MM.1S (cell line): ENCODE results near the gene CNTN6.

Experiments
- DNase-seq: peaks from one replicate; pipeline ENCODE4 v3.0.0-alpha.2; 2015
- H2AFZ ChIP-seq: fragments of 300-600 bp; sonication (generic); 2 replicates; pipeline ENCODE4 v1.6.0; 2016; ENCODE audit warnings: antibody characterized with exemption, low read length
- H3F3A ChIP-seq: fragments of 300-600 bp; sonication (generic); 2 replicates; pipeline ENCODE4 v1.6.1; 2016; ENCODE audit warnings: mild to moderate bottlenecking, antibody characterized with exemption, low read length, moderate library complexity, mixed read lengths; ENCODE audit not compliant: insufficient read depth
- H3K27ac ChIP-seq: fragments of 300-600 bp; sonication (generic); 2 replicates; pipeline ENCODE4 v1.5.1; 2016; ENCODE audit warnings: mild to moderate bottlenecking, low read length
- H3K27me3 ChIP-seq: fragments of 300-600 bp; sonication (generic); replicated peaks from 2 replicates; pipeline ENCODE4 v1.6.0; 2016; ENCODE audit warnings: low read length; ENCODE audit not compliant: insufficient read depth
- H3K36me3 ChIP-seq: fragments of 300-600 bp; sonication (generic); replicated peaks from 2 replicates; pipeline ENCODE4 v1.6.1; 2016; ENCODE audit warnings: mild to moderate bottlenecking, low read length, mixed read lengths; ENCODE audit not compliant: insufficient read depth
- H3K4me1 ChIP-seq: fragments of 300-600 bp; sonication (generic); 2 replicates; pipeline ENCODE4 v1.6.1; 2016; ENCODE audit warnings: low read length, mixed read lengths
- H3K4me2 ChIP-seq: fragments of 300-600 bp; sonication (generic); 2 replicates; pipeline ENCODE4 v1.6.0; 2016; ENCODE audit warnings: low read depth, low read length
- H3K4me3 ChIP-seq: fragments of 300-600 bp; sonication (generic); 2 replicates; pipeline ENCODE4 v1.5.1; 2016; ENCODE audit warnings: low read length, mixed read lengths
- H3K79me2 ChIP-seq: fragments of 300-600 bp; sonication (generic); 2 replicates; pipeline ENCODE4 v1.6.1; 2016; ENCODE audit warnings: mixed run types, low read length, mixed read lengths
- H3K9ac ChIP-seq: fragments of 300-600 bp; sonication (generic); 2 replicates; pipeline ENCODE4 v1.6.1; 2016; ENCODE audit warnings: low read length, mixed read lengths
- H3K9me2 ChIP-seq: fragments of 300-600 bp; sonication (generic); replicated peaks from 2 replicates; pipeline ENCODE4 v1.6.1; 2016; ENCODE audit warnings: mild to moderate bottlenecking, low read length, mixed read lengths; ENCODE audit not compliant: insufficient read depth
- H3K9me3 ChIP-seq: fragments of 300-600 bp; sonication (generic); replicated peaks from 2 replicates; pipeline ENCODE4 v1.6.1; 2016; ENCODE audit warnings: mild to moderate bottlenecking, low read length, mixed read lengths; ENCODE audit not compliant: insufficient read depth
- H4K20me1 ChIP-seq: fragments of 300-600 bp; sonication (generic); 2 replicates; pipeline ENCODE4 v1.6.1; 2016; ENCODE audit warnings: mild to moderate bottlenecking, low read length, moderate library complexity, mixed read lengths; ENCODE audit not compliant: insufficient read depth
- CTCF ChIP-seq: fragments of 300-600 bp; sonication (generic); IDR thresholded peaks from 2 replicates; pipeline ENCODE4 v1.5.1; 2016; ENCODE audit warnings: antibody characterized with exemption, low read length, mixed read lengths
- EZH2 ChIP-seq: fragments of 300-600 bp; sonication (generic); optimal IDR thresholded peaks from 2 replicates; pipeline ENCODE3; 2017; ENCODE audit warnings: low read depth, mild to moderate bottlenecking, antibody characterized with exemption, low read length, mixed read lengths
- EZH2phosphoT487 ChIP-seq: fragments of 300-600 bp; sonication (generic); IDR thresholded peaks from 2 replicates; pipeline ENCODE4 v1.6.1; 2018; ENCODE audit warnings: antibody characterized with exemption, low read length

Gene CNTN6

GRCh38 chr3:1269808-1270207 lies 177.0 kb downstream of the CNTN6 start:
- no peak overlapping the region for H3K4me2 ChIP-seq
- no peaks in the 10 kb centered on the region for H3F3A ChIP-seq
- no peaks in the 10 kb centered on the region for H3K9me2 ChIP-seq
- H3K79me2 ChIP-seq = no peaks in the 10 kb centered on the region
- H3K9me3 ChIP-seq = no peaks in the 10 kb centered on the region
- no peaks in the 10 kb centered on the region for H3K36me3 ChIP-seq
- no peaks in the 10 kb centered on the region for H3K4me1 ChIP-seq
- TF ChIP-seq EZH2phosphoT487 (no peak), EZH2 (no peak), CTCF (no peak)
- DNase-seq = no peak
- no peaks in the 10 kb centered on the region for H3K27me3 ChIP-seq
- H3K4me3 ChIP-seq = no peak overlapping the region
- H2AFZ ChIP-seq = no peak overlapping the region
- H3K27ac ChIP-seq = no peak overlapping the region
- H4K20me1 ChIP-seq = no peaks in the 10 kb centered on the region
- no peak overlapping the region for H3K9ac ChIP-seq

GRCh38 chr3:1272546-1273265 lies 179.9 kb downstream of the CNTN6 start:
- no peaks in the 10 kb centered on the region for H3K79me2 ChIP-seq
- H3K4me2 ChIP-seq = no peak overlapping the region
- H4K20me1 ChIP-seq = no peaks in the 10 kb centered on the region
- no peaks in the 10 kb centered on the region for H3K36me3 ChIP-seq
- no peak overlapping the region for H3K9ac ChIP-seq
- DNase-seq = no peak
- no peaks in the 10 kb centered on the region for H3K9me3 ChIP-seq
- H3K4me3 ChIP-seq = no peak overlapping the region
- no peaks in the 10 kb centered on the region for H3F3A ChIP-seq
- no peak overlapping the region for H2AFZ ChIP-seq
- H3K27ac ChIP-seq = no peak overlapping the region
- no peaks in the 10 kb centered on the region for H3K9me2 ChIP-seq
- no peak for TF ChIP-seq EZH2
- TF ChIP-seq EZH2phosphoT487 = no peak
- no peak for TF ChIP-seq CTCF
- no peaks in the 10 kb centered on the region for H3K27me3 ChIP-seq
- no peaks in the 10 kb centered on the region for H3K4me1 ChIP-seq

GRCh38 chr3:1275495-1275894 lies 182.7 kb downstream of the CNTN6 start:
- no peaks in the 10 kb centered on the region for H3K4me1 ChIP-seq
- H3K4me2 ChIP-seq = no peak overlapping the region
- H3K36me3 ChIP-seq = no peaks in the 10 kb centered on the region
- no peak overlapping the region for H3K9ac ChIP-seq
- H2AFZ ChIP-seq = no peak overlapping the region
- no peaks in the 10 kb centered on the region for H3K9me3 ChIP-seq
- no peaks in the 10 kb centered on the region for H3K9me2 ChIP-seq
- TF ChIP-seq CTCF = peak; percentile 52
- no peak for TF ChIP-seq EZH2phosphoT487
- TF ChIP-seq EZH2 = no peak
- H3K27ac ChIP-seq = no peak overlapping the region
- H4K20me1 ChIP-seq = no peaks in the 10 kb centered on the region
- peak; percentile 54 for DNase-seq
- H3K4me3 ChIP-seq = no peak overlapping the region
- no peaks in the 10 kb centered on the region for H3F3A ChIP-seq
- H3K27me3 ChIP-seq = no peaks in the 10 kb centered on the region
- H3K79me2 ChIP-seq = no peaks in the 10 kb centered on the region
